SK-N-SH treated with all-trans-retinoic acid at 6 μM for 48 hours (cell line): Measurements from ENCODE around the gene KLRF1.

ENCODE experiments used
- ATAC-seq: fragments of 200-7000 bp; cut with Tn5 transposase; 3 replicates; pipeline ENCODE4 v1.9.1; 2020; ENCODE audit warnings: mild to moderate bottlenecking, moderate library complexity
- ARNTL ChIP-seq: fragments of 450-650 bp; formaldehyde crosslinking; IDR thresholded peaks from 2 replicates; pipeline ENCODE4 v1.5.0; 2020; ENCODE audit warnings: low read depth, mild to moderate bottlenecking, moderate library complexity, borderline replicate concordance
- BACH2 ChIP-seq: fragments of 250-450 bp; sonication (Bioruptor Pico); IDR thresholded peaks from 2 replicates; pipeline ENCODE4 v1.9.0; 2021; ENCODE audit warnings: mild to moderate bottlenecking, borderline replicate concordance
- CSDC2 ChIP-seq: fragments of 250-450 bp; sonication (Bioruptor Pico); IDR thresholded peaks from 2 replicates; pipeline ENCODE4 v1.5.0; 2020; ENCODE audit warnings: mild to moderate bottlenecking, moderate library complexity
- ESRRG ChIP-seq: fragments of 250-450 bp; sonication (Bioruptor Pico); IDR thresholded peaks from 2 replicates; pipeline ENCODE4 v1.6.1; 2021; ENCODE audit warnings: mild to moderate bottlenecking
- GLIS3 ChIP-seq: fragments of 250-450 bp; sonication (Bioruptor Pico); IDR thresholded peaks from 2 replicates; pipeline ENCODE4 v1.5.0; 2020; ENCODE audit warnings: mild to moderate bottlenecking, moderate library complexity
- ISL1 ChIP-seq: fragments of 250-450 bp; sonication (Bioruptor Pico); IDR thresholded peaks from 2 replicates; pipeline ENCODE4 v2.1.2; 2022; ENCODE audit warnings: mild to moderate bottlenecking, moderate library complexity
- OSR1 ChIP-seq: fragments of 250-450 bp; sonication (Bioruptor Pico); IDR thresholded peaks from 2 replicates; pipeline ENCODE4 v1.8.0; 2022; ENCODE audit warnings: moderate library complexity, mild to moderate bottlenecking, inconsistent platforms
- PATZ1 ChIP-seq: fragments of 250-450 bp; sonication (Bioruptor Pico); IDR thresholded peaks from 2 replicates; pipeline ENCODE4 v1.8.0; 2020; ENCODE audit warnings: mild to moderate bottlenecking, moderate library complexity, borderline replicate concordance
- POU6F1 ChIP-seq: fragments of 250-450 bp; sonication (Bioruptor Pico); IDR thresholded peaks from 2 replicates; pipeline ENCODE4 v1.8.0; 2021; ENCODE audit warnings: low read depth, mild to moderate bottlenecking, moderate library complexity, borderline replicate concordance
- PPARA ChIP-seq: fragments of 250-450 bp; sonication (Bioruptor Pico); IDR thresholded peaks from 2 replicates; pipeline ENCODE4 v1.5.0; 2020; ENCODE audit warnings: mild to moderate bottlenecking, borderline replicate concordance
- RARB ChIP-seq: fragments of 250-450 bp; sonication (Bioruptor Pico); IDR thresholded peaks from 2 replicates; pipeline ENCODE4 v1.8.0; 2021; ENCODE audit warnings: mild to moderate bottlenecking, moderate library complexity
- SNAI2 ChIP-seq: fragments of 250-450 bp; sonication (Bioruptor Pico); IDR thresholded peaks from 2 replicates; pipeline ENCODE4 v1.5.0; 2020; ENCODE audit warnings: mild to moderate bottlenecking, moderate library complexity
- TCF4 ChIP-seq: fragments of 250-450 bp; sonication (Bioruptor Pico); IDR thresholded peaks from 2 replicates; pipeline ENCODE4 v1.8.0; 2021; ENCODE audit warnings: mild to moderate bottlenecking, moderate library complexity, borderline replicate concordance
- TOX ChIP-seq: fragments of 250-450 bp; sonication (Bioruptor Pico); IDR thresholded peaks from 2 replicates; pipeline ENCODE4 v1.8.0; 2021; ENCODE audit warnings: mild to moderate bottlenecking, moderate library complexity, borderline replicate concordance
- TSHZ2 ChIP-seq: fragments of 250-450 bp; sonication (Bioruptor Pico); IDR thresholded peaks from 2 replicates; pipeline ENCODE4 v1.5.0; 2020; ENCODE audit warnings: mild to moderate bottlenecking, moderate library complexity
- ZC3H10 ChIP-seq: fragments of 250-450 bp; sonication (Bioruptor Pico); IDR thresholded peaks from 2 replicates; pipeline ENCODE4 v1.5.1; 2021; ENCODE audit warnings: mild to moderate bottlenecking, moderate library complexity
- ZFP3 ChIP-seq: fragments of 250-450 bp; sonication (Bioruptor Pico); IDR thresholded peaks from 2 replicates; pipeline ENCODE4 v1.5.0; 2020; ENCODE audit warnings: mild to moderate bottlenecking, moderate library complexity
- ZFP30 ChIP-seq: fragments of 450-650 bp; formaldehyde crosslinking; IDR thresholded peaks from 2 replicates; pipeline ENCODE4 v1.5.0; 2022; ENCODE audit warnings: mild to moderate bottlenecking, moderate library complexity
- ZNF565 ChIP-seq: fragments of 450-650 bp; formaldehyde crosslinking; conservative IDR thresholded peaks from 2 replicates; pipeline ENCODE4 v1.5.0; 2020; ENCODE audit warnings: low read depth, mild to moderate bottlenecking, moderate library complexity
- ZNF70 ChIP-seq: fragments of 450-650 bp; formaldehyde crosslinking; IDR thresholded peaks from 2 replicates; pipeline ENCODE4 v1.5.0; 2020; ENCODE audit warnings: mild to moderate bottlenecking, moderate library complexity
- ZNF8 ChIP-seq: fragments of 450-650 bp; formaldehyde crosslinking; IDR thresholded peaks from 2 replicates; pipeline ENCODE4 v1.5.0; 2020; ENCODE audit warnings: mild to moderate bottlenecking, moderate library complexity
- TF ChIP-seq, protein P1 (sequence below): fragments of 250-450 bp; sonication (Bioruptor Pico); IDR thresholded peaks from 2 replicates; pipeline ENCODE4 v1.5.1; 2021; ENCODE audit warnings: mild to moderate bottlenecking, moderate library complexity

The KLRF1 gene

GRCh38 chr12:9792961-9793617, 34.2 kb upstream of the KLRF1 start:
- TF ChIP-seq PATZ1, result no peak
- no peak for TF ChIP-seq TSHZ2 (CRISPR knock-in tag)
- TF ChIP-seq ZC3H10 (CRISPR knock-in tag), result no peak
- TF ChIP-seq POU6F1 (CRISPR knock-in tag), result no peak
- TF ChIP-seq ESRRG (CRISPR knock-in tag), result no peak
- TF ChIP-seq, protein P1, sequence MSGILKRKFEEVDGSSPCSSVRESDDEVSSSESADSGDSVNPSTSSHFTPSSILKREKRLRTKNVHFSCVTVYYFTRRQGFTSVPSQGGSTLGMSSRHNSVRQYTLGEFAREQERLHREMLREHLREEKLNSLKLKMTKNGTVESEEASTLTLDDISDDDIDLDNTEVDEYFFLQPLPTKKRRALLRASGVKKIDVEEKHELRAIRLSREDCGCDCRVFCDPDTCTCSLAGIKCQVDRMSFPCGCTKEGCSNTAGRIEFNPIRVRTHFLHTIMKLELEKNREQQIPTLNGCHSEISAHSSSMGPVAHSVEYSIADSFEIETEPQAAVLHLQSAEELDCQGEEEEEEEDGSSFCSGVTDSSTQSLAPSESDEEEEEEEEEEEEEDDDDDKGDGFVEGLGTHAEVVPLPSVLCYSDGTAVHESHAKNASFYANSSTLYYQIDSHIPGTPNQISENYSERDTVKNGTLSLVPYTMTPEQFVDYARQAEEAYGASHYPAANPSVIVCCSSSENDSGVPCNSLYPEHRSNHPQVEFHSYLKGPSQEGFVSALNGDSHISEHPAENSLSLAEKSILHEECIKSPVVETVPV (CRISPR knock-in tag), result no peak
- ATAC-seq, result no peak

GRCh38 chr12:9793779-9794395, 33.4 kb upstream of the KLRF1 start:
- TF ChIP-seq PPARA (CRISPR knock-in tag), result no peak
- no peak for TF ChIP-seq GLIS3 (CRISPR knock-in tag)
- no peak for TF ChIP-seq ZNF565 (CRISPR knock-in tag)
- TF ChIP-seq SNAI2 (CRISPR knock-in tag), result no peak
- no peak for TF ChIP-seq BACH2 (CRISPR knock-in tag)
- TF ChIP-seq CSDC2, result no peak
- no peak for TF ChIP-seq RARB (CRISPR knock-in tag)
- TF ChIP-seq POU6F1 (CRISPR knock-in tag), result no peak
- TF ChIP-seq ESRRG (CRISPR knock-in tag), result no peak
- no peak for TF ChIP-seq ISL1 (CRISPR knock-in tag)
- no peak for TF ChIP-seq ARNTL (CRISPR knock-in tag)
- TF ChIP-seq OSR1 (CRISPR knock-in tag), result no peak
- no peak for TF ChIP-seq ZFP3 (CRISPR knock-in tag)
- no peak for TF ChIP-seq ZFP30 (CRISPR knock-in tag)
- no peak for TF ChIP-seq TCF4 (CRISPR knock-in tag)
- TF ChIP-seq ZNF8 (CRISPR knock-in tag), result no peak
- no peak for TF ChIP-seq TSHZ2 (CRISPR knock-in tag)
- no peak for TF ChIP-seq ZNF70 (CRISPR knock-in tag)
- no peak for TF ChIP-seq TOX (CRISPR knock-in tag)
- no peak for TF ChIP-seq ZC3H10 (CRISPR knock-in tag)
- ATAC-seq, result no peak
